Liver (tissue), 9 donors: Measurements from ENCODE around the gene ABLIM2. TPM values are rescaled to one million over a fixed set of nuclear protein-coding genes. Genes with fewer than 3 reads are reported as not detected.

Experiments used
- DNase-seq: peaks from one replicate; pipeline ENCODE4 v3.0.0-alpha.2; 2017; ENCODE audit warnings: low spot score
- H3K27ac ChIP-seq, 2 donors: one replicate each; pipeline ENCODE4 v1.7.0; 2013; ENCODE audit warnings: inconsistent platforms in 2 of 2, low read length in 2 of 2, control low read depth in 1 of 2, low read depth in 1 of 2, mild to moderate bottlenecking in 1 of 2
- H3K27me3 ChIP-seq, 4 donors: one replicate each; pipeline versions ENCODE4 v1.6.1 to v1.7.0; 2013; ENCODE audit warnings: low read length in 3 of 4, inconsistent platforms in 1 of 4, mild to moderate bottlenecking in 1 of 4, moderate library complexity in 1 of 4; ENCODE audit not compliant: control insufficient read depth in 4 of 4, insufficient read depth in 4 of 4
- H3K36me3 ChIP-seq, 4 donors: one replicate each; pipeline versions ENCODE4 v1.6.1 to v1.7.0; 2013; ENCODE audit warnings: low read length in 3 of 4, mild to moderate bottlenecking in 3 of 4, low read depth in 1 of 4, moderate library complexity in 1 of 4; ENCODE audit not compliant: control insufficient read depth in 4 of 4, insufficient read depth in 3 of 4
- H3K4me1 ChIP-seq, 4 donors: one replicate each; pipeline versions ENCODE4 v1.6.1 to v1.7.0; 2013; ENCODE audit warnings: low read length in 3 of 4, mild to moderate bottlenecking in 3 of 4, moderate library complexity in 1 of 4; ENCODE audit not compliant: control insufficient read depth in 4 of 4, insufficient read depth in 4 of 4
- H3K4me3 ChIP-seq, 3 donors: one replicate each; pipeline versions ENCODE4 v1.6.1 to v1.7.0; 2013; ENCODE audit warnings: low read length in 3 of 3, control low read depth in 1 of 3, low read depth in 1 of 3, mild to moderate bottlenecking in 1 of 3
- H3K9ac ChIP-seq, 2 donors: one replicate each; pipeline ENCODE4 v1.7.0; 2013; ENCODE audit warnings: low read length in 2 of 2, mild to moderate bottlenecking in 2 of 2, moderate library complexity in 2 of 2, control low read depth in 1 of 2, low read depth in 1 of 2
- H3K9me3 ChIP-seq, 4 donors: one replicate each; pipeline versions ENCODE4 v1.6.1 to v1.7.0; 2013; ENCODE audit warnings: low read length in 3 of 4; ENCODE audit not compliant: control insufficient read depth in 4 of 4
- EGR1 ChIP-seq, 2 donors: IDR thresholded peaks; 2 replicates each; pipeline ENCODE4 v1.6.1; 2016 to 2018; ENCODE audit warnings: antibody characterized with exemption in 2 of 2, low read depth in 2 of 2
- FOXA1 ChIP-seq: IDR thresholded peaks from 2 replicates; pipeline ENCODE4 v1.6.1; 2016; ENCODE audit warnings: antibody characterized with exemption
- FOXA2 ChIP-seq: IDR thresholded peaks from 2 replicates; pipeline ENCODE4 v1.6.1; 2016; ENCODE audit warnings: antibody characterized with exemption
- GABPA ChIP-seq, 2 donors: IDR thresholded peaks in 1 of 2; conservative IDR thresholded peaks in 1 of 2; 2 replicates each; pipeline ENCODE4 v1.6.1; 2016; ENCODE audit warnings: antibody characterized with exemption in 2 of 2, mild to moderate bottlenecking in 1 of 2, moderate library complexity in 1 of 2
- HNF4A ChIP-seq, 2 donors: conservative IDR thresholded peaks; 2 replicates each; pipeline ENCODE4 v1.6.1; 2016; ENCODE audit warnings: antibody characterized with exemption in 2 of 2, mild to moderate bottlenecking in 2 of 2
- HNF4G ChIP-seq: IDR thresholded peaks from 2 replicates; pipeline ENCODE4 v1.6.1; 2016; ENCODE audit warnings: antibody characterized with exemption
- JUND ChIP-seq, 2 donors: IDR thresholded peaks; 2 replicates each; pipeline ENCODE4 v1.6.1; 2016; ENCODE audit warnings: antibody characterized with exemption in 2 of 2
- NR2F2 ChIP-seq: IDR thresholded peaks from 2 replicates; pipeline ENCODE4 v1.6.1; 2016; ENCODE audit warnings: antibody characterized with exemption
- RAD21 ChIP-seq, 2 donors: IDR thresholded peaks; 2 replicates each; pipeline ENCODE4 v1.6.1; 2016; ENCODE audit warnings: antibody characterized with exemption in 2 of 2, mild to moderate bottlenecking in 2 of 2
- RXRA ChIP-seq, 2 donors: IDR thresholded peaks; 2 replicates each; pipeline ENCODE4 v1.6.1; 2017 to 2018; ENCODE audit warnings: antibody characterized with exemption in 2 of 2, mild to moderate bottlenecking in 1 of 2
- SP1 ChIP-seq: IDR thresholded peaks from 2 replicates; pipeline ENCODE4 v1.6.1; 2018; ENCODE audit warnings: antibody characterized with exemption, mild to moderate bottlenecking
- TAF1 ChIP-seq: conservative IDR thresholded peaks from 2 replicates; pipeline ENCODE4 v1.6.1; 2016; ENCODE audit warnings: antibody characterized with exemption, mild to moderate bottlenecking
- YY1 ChIP-seq: IDR thresholded peaks from 2 replicates; pipeline ENCODE4 v1.6.1; 2016; ENCODE audit warnings: antibody characterized with exemption, mild to moderate bottlenecking
- WGBS: extraction: QIAGEN DNeasy Blood & Tissue Kit; methylation state at CpG from one replicate; pipeline ENCODE4 v1.1.7; 2013; 5-methylcytosine and 5-hydroxymethylcytosine counted together
- polyA plus RNA-seq, 2 donors: library from polyadenylated mRNA; stranded (reverse) in 1 of 2; unstranded in 1 of 2; fragments of 200-250 nt in 1 of 2; fragments of >200 nt in 1 of 2; fragmentation: Nextera tagmentation in 1 of 2; extraction: Ambion mirVana in 1 of 2; gene quantifications; one replicate each; pipeline versions ENCODE4 v1.2.1 to v1.2.3, GENCODE V29; 2013 to 2015
- total RNA-seq, 2 donors: library from RNA; depleted of rRNA; stranded (reverse); fragments of >200 nt; gene quantifications; one replicate each; pipeline ENCODE4 v1.2.3, GENCODE V29; 2014
- TF ChIP-seq, protein P1 (sequence below): IDR thresholded peaks from 2 replicates; pipeline ENCODE4 v1.6.1; 2016; ENCODE audit warnings: antibody characterized with exemption
- TF ChIP-seq, protein P2 (sequence below): IDR thresholded peaks from 2 replicates; pipeline ENCODE4 v1.6.1; 2016; ENCODE audit warnings: antibody characterized with exemption, mild to moderate bottlenecking
- TF ChIP-seq, protein P3 (sequence below): fragments of 150-350 bp; IDR thresholded peaks from 2 replicates; pipeline ENCODE4 v1.5.1; 2017; ENCODE audit warnings: improper control_type of control experiment, low read depth, low read length; ENCODE audit not compliant: missing input control
- TF ChIP-seq, protein P4 (sequence below): IDR thresholded peaks from 2 replicates; pipeline ENCODE4 v1.6.1; 2016; ENCODE audit warnings: antibody characterized with exemption
- TF ChIP-seq, protein P5 (sequence below): IDR thresholded peaks from 2 replicates; pipeline ENCODE4 v1.6.1; 2016; ENCODE audit warnings: antibody characterized with exemption
- donor health status: healthy.
- donor health status: healthy.
- donor health status: healthy.
- donor health status: healthy.
- donor health status: healthy.

Gene ABLIM2
- total and polyA plus RNA-seq, 4 donors, result 0.75 to 2.5 (median 0.93) TPM

DNA sequence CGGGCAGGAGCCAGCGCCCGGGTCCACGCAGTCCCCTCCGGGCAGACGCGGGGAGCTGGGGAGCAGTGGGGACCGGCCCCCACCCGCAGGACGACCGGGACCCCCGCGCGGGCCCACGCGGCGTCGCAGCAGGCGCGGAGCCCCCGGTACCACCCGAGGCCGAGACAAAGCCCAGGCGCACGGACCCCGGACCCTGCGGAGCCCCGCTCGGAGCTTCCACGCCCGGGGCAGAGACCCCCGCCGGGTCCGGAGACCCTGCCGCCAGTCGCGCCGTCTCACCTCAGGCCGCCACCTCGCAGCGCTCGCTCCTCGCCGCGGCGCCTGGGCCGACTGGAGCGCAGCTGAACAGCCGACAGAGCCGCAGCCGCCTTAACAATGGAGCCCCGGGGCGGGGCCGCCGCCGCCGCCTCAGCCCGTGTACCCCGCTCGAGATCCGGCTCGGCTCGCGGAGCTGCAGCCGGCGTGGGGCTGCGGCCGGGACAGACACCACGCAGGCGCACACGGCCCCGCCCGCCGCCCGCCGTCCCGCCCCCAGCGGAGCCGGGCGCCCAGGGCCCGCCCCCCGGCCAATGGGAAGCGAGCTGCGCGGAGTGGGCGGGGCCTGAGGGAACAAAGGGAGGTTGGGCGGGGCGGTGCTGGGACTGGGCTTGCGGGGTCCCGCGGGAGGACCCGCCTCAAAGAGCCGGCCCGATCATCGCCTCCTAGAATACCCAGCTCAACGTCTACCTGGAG is 219.1 kb downstream of the ABLIM2 start, which contains the start of gene AFAP1:
TSS of gene AFAP1 (minus strand) at position 485 of the 732 bp plus-strand sequence. CDS start 67,783 bp downstream, outside the sequence.
- peak within 1 kb of the TSS; percentile 35 to 77 for H3K27ac ChIP-seq
- no peaks in the 10 kb centered on the region for H3K36me3 ChIP-seq
- H3K27me3 ChIP-seq, result no peaks in the 10 kb centered on the region
- H3K4me1 ChIP-seq, result peaks cover 0 to 10% (median 8%) of the 10 kb centered on the region in 4 donors
- 3% methylated on average over 96 of the region's 96 CpGs for WGBS
- peak within 1 kb of the TSS in 2 of 3 donors; percentile 35 to 66 for H3K4me3 ChIP-seq
- no peak for TF ChIP-seq YY1
- DNase-seq, result peak; percentile 74
- H3K9ac ChIP-seq, result peak within 1 kb of the TSS in 1 of 2 donors; percentile 38
- peaks cover 0 to 2% (median 0%) of the 10 kb centered on the region in 4 donors for H3K9me3 ChIP-seq

DNA sequence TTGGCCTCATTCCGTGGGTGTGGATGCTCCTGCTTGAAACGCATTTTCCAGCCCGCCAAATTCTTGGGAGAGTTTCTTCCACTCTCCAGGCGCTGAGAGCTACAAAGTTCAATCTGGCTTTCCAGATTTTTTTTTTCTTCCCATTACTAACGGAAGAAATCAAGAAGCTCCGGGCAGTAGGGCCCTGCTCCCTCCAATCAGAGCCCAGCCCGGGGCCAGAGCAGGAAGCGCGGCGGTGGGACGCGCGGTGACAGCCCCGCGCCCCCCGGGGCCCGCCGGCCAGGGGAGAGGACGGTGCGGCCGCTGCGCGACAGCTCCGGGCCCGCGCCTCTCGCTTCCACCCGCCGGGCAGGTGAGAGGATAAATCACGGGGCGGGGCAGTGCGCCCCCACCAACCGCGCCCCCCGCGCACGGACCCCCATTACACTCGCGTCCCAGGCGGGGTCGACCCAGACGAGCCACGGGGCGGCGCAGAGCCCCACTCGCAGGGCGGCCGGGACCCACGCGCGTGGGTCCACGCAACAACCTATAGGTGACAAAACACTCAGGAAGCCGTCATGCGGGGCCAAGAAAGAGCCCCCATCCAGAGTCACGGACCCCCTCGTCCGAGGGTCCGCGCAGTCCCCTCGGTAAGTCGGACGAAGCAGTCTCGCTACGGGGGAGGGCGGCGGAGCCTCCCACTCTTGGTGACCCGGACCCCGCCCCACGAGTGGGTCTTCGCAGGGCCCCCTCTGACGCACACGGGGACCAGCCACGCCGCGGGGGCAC is 219.8 kb downstream of the ABLIM2 start:
- Histone ChIP-seq H3K27me3 (no peaks in the 10 kb centered on the region), H3K27ac (peak overlapping the region; percentile 35 to 77), H3K36me3 (no peaks in the 10 kb centered on the region), H3K9ac (peak overlapping the region in 1 of 2 donors; percentile 38), H3K4me3 (peak overlapping the region in 2 of 3 donors; percentile 35 to 66), H3K4me1 (peaks cover 0 to 10% (median 7%) of the 10 kb centered on the region in 4 donors), H3K9me3 (peaks cover 0 to 2% (median 0%) of the 10 kb centered on the region in 4 donors)
- DNase-seq, result no peak
- WGBS, result 6% methylated on average over 75 of the region's 75 CpGs
- TF ChIP-seq TAF1 (no peak), HNF4A (conservative IDR thresholded peaks at IDR 0.05) (no peak), FOXA2 (no peak), RXRA (IDR thresholded peaks at IDR 0.05) (no peak), HNF4G (no peak), YY1 (no peak), SP1 (no peak), RAD21 (IDR thresholded peaks at IDR 0.05) (no peak), GABPA (IDR thresholded peaks at IDR 0.05 in 1 of 2, conservative IDR thresholded peaks at IDR 0.05 in 1 of 2) (no peak), NR2F2 (no peak), FOXA1 (no peak), EGR1 (IDR thresholded peaks at IDR 0.05; ENCODE audit: low read depth in 2 of 2) (no peak), JUND (IDR thresholded peaks at IDR 0.05) (no peak)
- TF ChIP-seq, protein P1, sequence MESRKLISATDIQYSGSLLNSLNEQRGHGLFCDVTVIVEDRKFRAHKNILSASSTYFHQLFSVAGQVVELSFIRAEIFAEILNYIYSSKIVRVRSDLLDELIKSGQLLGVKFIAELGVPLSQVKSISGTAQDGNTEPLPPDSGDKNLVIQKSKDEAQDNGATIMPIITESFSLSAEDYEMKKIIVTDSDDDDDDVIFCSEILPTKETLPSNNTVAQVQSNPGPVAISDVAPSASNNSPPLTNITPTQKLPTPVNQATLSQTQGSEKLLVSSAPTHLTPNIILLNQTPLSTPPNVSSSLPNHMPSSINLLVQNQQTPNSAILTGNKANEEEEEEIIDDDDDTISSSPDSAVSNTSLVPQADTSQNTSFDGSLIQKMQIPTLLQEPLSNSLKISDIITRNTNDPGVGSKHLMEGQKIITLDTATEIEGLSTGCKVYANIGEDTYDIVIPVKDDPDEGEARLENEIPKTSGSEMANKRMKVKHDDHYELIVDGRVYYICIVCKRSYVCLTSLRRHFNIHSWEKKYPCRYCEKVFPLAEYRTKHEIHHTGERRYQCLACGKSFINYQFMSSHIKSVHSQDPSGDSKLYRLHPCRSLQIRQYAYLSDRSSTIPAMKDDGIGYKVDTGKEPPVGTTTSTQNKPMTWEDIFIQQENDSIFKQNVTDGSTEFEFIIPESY, result no peak
- TF ChIP-seq, protein P2, sequence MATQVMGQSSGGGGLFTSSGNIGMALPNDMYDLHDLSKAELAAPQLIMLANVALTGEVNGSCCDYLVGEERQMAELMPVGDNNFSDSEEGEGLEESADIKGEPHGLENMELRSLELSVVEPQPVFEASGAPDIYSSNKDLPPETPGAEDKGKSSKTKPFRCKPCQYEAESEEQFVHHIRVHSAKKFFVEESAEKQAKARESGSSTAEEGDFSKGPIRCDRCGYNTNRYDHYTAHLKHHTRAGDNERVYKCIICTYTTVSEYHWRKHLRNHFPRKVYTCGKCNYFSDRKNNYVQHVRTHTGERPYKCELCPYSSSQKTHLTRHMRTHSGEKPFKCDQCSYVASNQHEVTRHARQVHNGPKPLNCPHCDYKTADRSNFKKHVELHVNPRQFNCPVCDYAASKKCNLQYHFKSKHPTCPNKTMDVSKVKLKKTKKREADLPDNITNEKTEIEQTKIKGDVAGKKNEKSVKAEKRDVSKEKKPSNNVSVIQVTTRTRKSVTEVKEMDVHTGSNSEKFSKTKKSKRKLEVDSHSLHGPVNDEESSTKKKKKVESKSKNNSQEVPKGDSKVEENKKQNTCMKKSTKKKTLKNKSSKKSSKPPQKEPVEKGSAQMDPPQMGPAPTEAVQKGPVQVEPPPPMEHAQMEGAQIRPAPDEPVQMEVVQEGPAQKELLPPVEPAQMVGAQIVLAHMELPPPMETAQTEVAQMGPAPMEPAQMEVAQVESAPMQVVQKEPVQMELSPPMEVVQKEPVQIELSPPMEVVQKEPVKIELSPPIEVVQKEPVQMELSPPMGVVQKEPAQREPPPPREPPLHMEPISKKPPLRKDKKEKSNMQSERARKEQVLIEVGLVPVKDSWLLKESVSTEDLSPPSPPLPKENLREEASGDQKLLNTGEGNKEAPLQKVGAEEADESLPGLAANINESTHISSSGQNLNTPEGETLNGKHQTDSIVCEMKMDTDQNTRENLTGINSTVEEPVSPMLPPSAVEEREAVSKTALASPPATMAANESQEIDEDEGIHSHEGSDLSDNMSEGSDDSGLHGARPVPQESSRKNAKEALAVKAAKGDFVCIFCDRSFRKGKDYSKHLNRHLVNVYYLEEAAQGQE, result no peak
- TF ChIP-seq, protein P3, sequence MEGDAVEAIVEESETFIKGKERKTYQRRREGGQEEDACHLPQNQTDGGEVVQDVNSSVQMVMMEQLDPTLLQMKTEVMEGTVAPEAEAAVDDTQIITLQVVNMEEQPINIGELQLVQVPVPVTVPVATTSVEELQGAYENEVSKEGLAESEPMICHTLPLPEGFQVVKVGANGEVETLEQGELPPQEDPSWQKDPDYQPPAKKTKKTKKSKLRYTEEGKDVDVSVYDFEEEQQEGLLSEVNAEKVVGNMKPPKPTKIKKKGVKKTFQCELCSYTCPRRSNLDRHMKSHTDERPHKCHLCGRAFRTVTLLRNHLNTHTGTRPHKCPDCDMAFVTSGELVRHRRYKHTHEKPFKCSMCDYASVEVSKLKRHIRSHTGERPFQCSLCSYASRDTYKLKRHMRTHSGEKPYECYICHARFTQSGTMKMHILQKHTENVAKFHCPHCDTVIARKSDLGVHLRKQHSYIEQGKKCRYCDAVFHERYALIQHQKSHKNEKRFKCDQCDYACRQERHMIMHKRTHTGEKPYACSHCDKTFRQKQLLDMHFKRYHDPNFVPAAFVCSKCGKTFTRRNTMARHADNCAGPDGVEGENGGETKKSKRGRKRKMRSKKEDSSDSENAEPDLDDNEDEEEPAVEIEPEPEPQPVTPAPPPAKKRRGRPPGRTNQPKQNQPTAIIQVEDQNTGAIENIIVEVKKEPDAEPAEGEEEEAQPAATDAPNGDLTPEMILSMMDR, result no peak
- TF ChIP-seq, protein P4, sequence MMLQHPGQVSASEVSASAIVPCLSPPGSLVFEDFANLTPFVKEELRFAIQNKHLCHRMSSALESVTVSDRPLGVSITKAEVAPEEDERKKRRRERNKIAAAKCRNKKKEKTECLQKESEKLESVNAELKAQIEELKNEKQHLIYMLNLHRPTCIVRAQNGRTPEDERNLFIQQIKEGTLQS, result no peak
- TF ChIP-seq, protein P5, sequence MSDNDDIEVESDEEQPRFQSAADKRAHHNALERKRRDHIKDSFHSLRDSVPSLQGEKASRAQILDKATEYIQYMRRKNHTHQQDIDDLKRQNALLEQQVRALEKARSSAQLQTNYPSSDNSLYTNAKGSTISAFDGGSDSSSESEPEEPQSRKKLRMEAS, result no peak
